HCT116 (cell line): ENCODE measurements around the gene FAXC. TPM values are rescaled to one million over a fixed set of nuclear protein-coding genes. Genes with fewer than 3 reads are reported as not detected.

Experiments used
- ATAC-seq: fragments of 200-7000 bp; cut with Tn5 transposase; 2 replicates; pipeline ENCODE4 v1.9.1; 2020; ENCODE audit warnings: mild to moderate bottlenecking, moderate library complexity
- BruUV-seq: library from RNA; stranded (reverse); fragments of 400-500 nt; replicated peaks from 2 replicates; lab custom pipeline; 2021; lab: Mats Ljungman, UMichigan
- CTCF ChIA-PET: fragments of 300-600 bp; sonication (Branson Sonifier 250); formaldehyde crosslinking; loops from one replicate; lab custom pipeline; 2021; ENCODE audit warnings: antibody characterized with exemption; lab: Charles Lee
- POLR2A ChIA-PET: fragments of 300-600, 350-600 bp; sonication (Branson Sonifier 250); formaldehyde crosslinking; loops from one replicate; lab custom pipeline; 2021; ENCODE audit warnings: antibody characterized with exemption; lab: Charles Lee
- RAD21 ChIA-PET, 2 experiments: fragments of 300-600 bp; sonication (Branson Sonifier 250); formaldehyde crosslinking; loops; one replicate each; lab custom pipeline; 2023; ENCODE audit warnings: low total read pairs in 2 of 2; ENCODE audit not compliant: uncharacterized antibody in 2 of 2, unreplicated experiment in 2 of 2, low non-redundant PET in 1 of 2; lab: Charles Lee
- DNase-seq: peaks from one replicate; pipeline ENCODE4 v3.0.0-alpha.2; 2010; ENCODE audit warnings: low read depth, low spot score
- H2AFZ ChIP-seq: fragments of 200-600 bp; shearing (Covaris generic), sonication (generic); 2 replicates; pipeline ENCODE4 v1.6.1; 2017; ENCODE audit warnings: low read depth, mixed run types, mixed read lengths, antibody characterized with exemption, low read length; ENCODE audit not compliant: poor library complexity, severe bottlenecking
- H3K27ac ChIP-seq: 2 replicates; pipeline ENCODE4 v1.5.1; 2012; ENCODE audit warnings: low read depth, low read length
- H3K27me3 ChIP-seq: fragments of 200-600 bp; sonication (generic); 2 replicates; pipeline ENCODE4 v1.6.1; 2016; ENCODE audit warnings: mixed run types, low read length, mixed read lengths; ENCODE audit not compliant: insufficient read depth
- H3K36me3 ChIP-seq, 2 experiments: fragments of 200-500 bp in 1 of 2; fragments of 200-600 bp in 1 of 2; sonication (Bioruptor generic) in 1 of 2; sonication (generic) in 1 of 2; 2 replicates each; pipeline versions ENCODE4 v1.5.1 to v1.6.1; 2014 to 2016; ENCODE audit warnings: low read length in 2 of 2, inconsistent platforms in 1 of 2, mixed read lengths in 1 of 2, mixed run types in 1 of 2; ENCODE audit not compliant: insufficient read depth in 2 of 2, control insufficient read depth in 1 of 2
- H3K4me1 ChIP-seq, 2 experiments: fragments of 200-600 bp in 1 of 2; sonication (generic) in 1 of 2; 2 replicates each; pipeline versions ENCODE4 v1.5.1 to v1.6.1; 2012 to 2017; ENCODE audit warnings: low read length in 2 of 2, inconsistent platforms in 1 of 2, mild to moderate bottlenecking in 1 of 2, mixed read lengths in 1 of 2, mixed run types in 1 of 2, moderate library complexity in 1 of 2; ENCODE audit not compliant: insufficient read depth in 2 of 2, control insufficient read depth in 1 of 2
- H3K4me2 ChIP-seq: fragments of 200-600 bp; sonication (generic); 2 replicates; pipeline ENCODE4 v1.6.1; 2017; ENCODE audit warnings: mixed run types, low read length, mixed read lengths
- H3K4me3 ChIP-seq, 2 experiments: fragments of 200-600 bp in 1 of 2; sonication (generic) in 1 of 2; replicated peaks in 1 of 2; 2 replicates each; pipeline ENCODE4 v1.5.1; 2011 to 2016; ENCODE audit warnings: low read length in 2 of 2, control low read depth in 1 of 2, low read depth in 1 of 2, mild to moderate bottlenecking in 1 of 2, mixed read lengths in 1 of 2, mixed run types in 1 of 2
- H3K79me2 ChIP-seq: fragments of 200-600 bp; sonication (generic); 2 replicates; pipeline ENCODE4 v1.6.1; 2017; ENCODE audit warnings: mild to moderate bottlenecking, mixed run types, low read length, moderate library complexity, mixed read lengths; ENCODE audit not compliant: insufficient read depth
- H3K9ac ChIP-seq: fragments of 200-600 bp; sonication (generic); 2 replicates; pipeline ENCODE4 v1.6.1; 2016; ENCODE audit warnings: low read length, mixed read lengths
- H3K9me2 ChIP-seq: fragments of 200-600 bp; sonication (generic), shearing (Covaris generic); 2 replicates; pipeline ENCODE4 v1.6.1; 2017; ENCODE audit warnings: mixed run types, mild to moderate bottlenecking, moderate library complexity; ENCODE audit not compliant: insufficient read depth
- H3K9me3 ChIP-seq, 2 experiments: fragments of 200-500 bp in 1 of 2; fragments of 200-600 bp in 1 of 2; sonication (Bioruptor generic) in 1 of 2; sonication (generic) in 1 of 2; 2 replicates each; pipeline ENCODE4 v1.6.1; 2014 to 2017; ENCODE audit warnings: low read length in 2 of 2, mixed read lengths in 2 of 2, inconsistent platforms in 1 of 2, low read depth in 1 of 2, mild to moderate bottlenecking in 1 of 2, mixed run types in 1 of 2, moderate library complexity in 1 of 2; ENCODE audit not compliant: control insufficient read depth in 1 of 2, insufficient read depth in 1 of 2
- H4K20me1 ChIP-seq: fragments of 200-600 bp; sonication (generic), shearing (Covaris generic); 2 replicates; pipeline ENCODE4 v1.6.1; 2017; ENCODE audit warnings: mixed run types, mild to moderate bottlenecking, moderate library complexity; ENCODE audit not compliant: insufficient read depth
- ATF3 ChIP-seq: IDR thresholded peaks from 2 replicates; pipeline ENCODE4 v1.6.1; 2012
- CBX3 ChIP-seq: IDR thresholded peaks from 2 replicates; pipeline ENCODE4 v1.6.1; 2012; ENCODE audit warnings: low read depth
- CEBPB ChIP-seq: IDR thresholded peaks from 2 replicates; pipeline ENCODE4 v1.6.1; 2012; ENCODE audit warnings: low read depth
- CTCF ChIP-seq, 3 experiments: fragments of 200-600 bp in 1 of 3; sonication (generic) in 1 of 3; IDR thresholded peaks in 2 of 3; conservative IDR thresholded peaks in 1 of 3; 2 replicates each; pipeline ENCODE4 v1.5.1; 2012 to 2017; ENCODE audit warnings: low read depth in 2 of 3, low read length in 2 of 3, antibody characterized with exemption in 1 of 3, borderline replicate concordance in 1 of 3, control low read depth in 1 of 3, mild to moderate bottlenecking in 1 of 3, mixed read lengths in 1 of 3, mixed run types in 1 of 3, moderate library complexity in 1 of 3; ENCODE audit not compliant: insufficient read depth in 1 of 3
- EGR1 ChIP-seq: IDR thresholded peaks from 2 replicates; pipeline ENCODE4 v1.6.1; 2012; ENCODE audit warnings: low read depth
- ELF1 ChIP-seq: IDR thresholded peaks from 2 replicates; pipeline ENCODE4 v1.6.1; 2012; ENCODE audit warnings: low read depth, borderline replicate concordance
- EZH2 ChIP-seq: fragments of 200-600 bp; sonication (generic); IDR thresholded peaks from 2 replicates; pipeline ENCODE4 v1.6.1; 2017; ENCODE audit warnings: antibody characterized with exemption, mixed run types
- EZH2phosphoT487 ChIP-seq: fragments of 200-600 bp; IDR thresholded peaks from 2 replicates; pipeline ENCODE4 v1.6.1; 2018; ENCODE audit warnings: antibody characterized with exemption, borderline replicate concordance
- FOSL1 ChIP-seq: IDR thresholded peaks from 2 replicates; pipeline ENCODE4 v1.6.1; 2012; ENCODE audit warnings: low read depth
- JUND ChIP-seq: IDR thresholded peaks from 2 replicates; pipeline ENCODE4 v1.6.1; 2012
- POLR2A ChIP-seq: IDR thresholded peaks from 2 replicates; pipeline ENCODE4 v1.7.0; 2011; ENCODE audit warnings: borderline replicate concordance; ENCODE audit not compliant: insufficient read depth, insufficient read length; ENCODE audit errors: extremely low read depth
- POLR2AphosphoS5 ChIP-seq: IDR thresholded peaks from 2 replicates; pipeline ENCODE4 v1.6.1; 2011; ENCODE audit warnings: mild to moderate bottlenecking, low read depth, low read length, moderate library complexity
- RAD21 ChIP-seq: IDR thresholded peaks from 2 replicates; pipeline ENCODE4 v1.6.1; 2012; ENCODE audit warnings: low read depth, mild to moderate bottlenecking
- SIN3A ChIP-seq: IDR thresholded peaks from 2 replicates; pipeline ENCODE4 v1.6.1; 2012; ENCODE audit warnings: low read depth
- SP1 ChIP-seq: IDR thresholded peaks from 2 replicates; pipeline ENCODE4 v1.6.1; 2012; ENCODE audit warnings: low read depth
- SRF ChIP-seq: IDR thresholded peaks from 2 replicates; pipeline ENCODE4 v1.6.1; 2012; ENCODE audit warnings: low read depth
- TCF7L2 ChIP-seq: IDR thresholded peaks from 2 replicates; pipeline ENCODE4 v1.7.0; 2011; ENCODE audit warnings: borderline replicate concordance, inconsistent platforms; ENCODE audit not compliant: insufficient read depth, insufficient read length; ENCODE audit errors: extremely low read depth
- ZFX ChIP-seq: fragments of 450-650 bp; IDR thresholded peaks from 2 replicates; pipeline ENCODE4 v1.6.1; 2017
- intact Hi-C: fragments of 100-400 bp; cut with micrococcal nuclease; formaldehyde crosslinking; loops from 2 replicates; pipeline ENCODE4 v1.10.0; 2022
- total RNA-seq: library from RNA; stranded (reverse); gene quantifications from one replicate; pipeline ENCODE4 v1.2.1, GENCODE V29; 2021; ENCODE audit not compliant: unreplicated experiment

Gene FAXC
- total RNA-seq, 1 experiment from 2014 or later = 4.7 TPM

GRCh38 chr6:99347804-99348203 lies 1.7 kb downstream of the FAXC start:
- no peaks in the 10 kb centered on the region for H3K79me2 ChIP-seq
- ChIA-PET RAD21 (no interaction called here), POLR2A (interaction anchor here (0.7 kb wide), 1 partner anchor 405 kb away, joined by 3 read pairs; no protein-coding TSS in a partner anchor), CTCF (interaction anchor here (1.2 to 1.7 kb wide), 3 partner anchors 10 to 18 kb away, joined by 3 to 8 read pairs (median 4); no protein-coding TSS in a partner anchor)
- no peaks in the 10 kb centered on the region for H3K36me3 ChIP-seq
- H3K4me1 ChIP-seq = peaks cover 8 to 24% of the 10 kb centered on the region in 2 experiments; a peak in 3 of 4 replicates
- no peaks in the 10 kb centered on the region for H3K27me3 ChIP-seq
- TF ChIP-seq TCF7L2 = no peak
- no peak for TF ChIP-seq EZH2phosphoT487
- no peak for TF ChIP-seq CEBPB
- no peak for TF ChIP-seq CBX3
- TF ChIP-seq POLR2AphosphoS5 = no peak
- no peak for TF ChIP-seq SIN3A
- TF ChIP-seq POLR2A = no peak
- TF ChIP-seq RAD21 = no peak
- TF ChIP-seq JUND = no peak
- no peak for TF ChIP-seq ELF1
- no peak for TF ChIP-seq EGR1
- no peak for TF ChIP-seq SP1
- TF ChIP-seq CTCF (IDR thresholded peaks at IDR 0.05 in 2 of 3, conservative IDR thresholded peaks at IDR 0.05 in 1 of 3; ENCODE audit: borderline replicate concordance in 1 of 3, insufficient read depth in 1 of 3, low read depth in 2 of 3, low read length in 2 of 3) = no peak
- no peak for TF ChIP-seq FOSL1
- no peak for TF ChIP-seq ZFX
- no peak for TF ChIP-seq SRF
- no peak for TF ChIP-seq EZH2
- no peak for TF ChIP-seq ATF3
- intact Hi-C loops = no loop called here
- ATAC-seq (no peak), DNase-seq (no peak)
- H4K20me1 ChIP-seq = no peaks in the 10 kb centered on the region
- BruUV-seq = no TSS peak
- H3K9me3 ChIP-seq = no peaks in the 10 kb centered on the region
- no peak overlapping the region for H3K4me3 ChIP-seq
- no peak overlapping the region for H2AFZ ChIP-seq
- no peak overlapping the region for H3K4me2 ChIP-seq
- no peaks in the 10 kb centered on the region for H3K9me2 ChIP-seq
- H3K27ac ChIP-seq = no peak overlapping the region
- no peak overlapping the region for H3K9ac ChIP-seq
